Hepatocyte (in vitro differentiated cells): ENCODE results near the gene SHC4. TPM values are rescaled to one million over a fixed set of nuclear protein-coding genes. Genes with fewer than 3 reads are reported as not detected.
A peak's percentile ranks its signal among the peaks of the same experiment; 100 is the strongest.

Experiments
- DNase-seq: peaks from one replicate; pipeline ENCODE4 v3.0.0-alpha.2; 2016; ENCODE audit warnings: low spot score
- H2AFZ ChIP-seq: fragments of 200-600 bp; sonication (generic); 2 replicates; pipeline ENCODE4 v1.6.0; 2016; ENCODE audit warnings: antibody characterized with exemption, mild to moderate bottlenecking
- H3K27ac ChIP-seq: fragments of 200-600 bp; sonication (generic); 2 replicates; pipeline ENCODE4 v1.5.1; 2016; ENCODE audit warnings: mild to moderate bottlenecking
- H3K27me3 ChIP-seq: fragments of 200-600 bp; sonication (generic); 2 replicates; pipeline ENCODE4 v1.6.1; 2016
- H3K36me3 ChIP-seq: fragments of 200-600 bp; sonication (generic); replicated peaks from 2 replicates; pipeline ENCODE4 v1.5.1; 2016; ENCODE audit warnings: low read depth; ENCODE audit not compliant: insufficient read depth
- H3K4me1 ChIP-seq: fragments of 200-600 bp; sonication (generic); 2 replicates; pipeline ENCODE4 v1.5.1; 2016; ENCODE audit warnings: mild to moderate bottlenecking, moderate library complexity; ENCODE audit not compliant: insufficient read depth
- H3K4me2 ChIP-seq: fragments of 200-600 bp; sonication (generic); 2 replicates; pipeline ENCODE4 v1.6.0; 2016
- H3K4me3 ChIP-seq: fragments of 200-600 bp; sonication (generic); 2 replicates; pipeline ENCODE4 v1.5.1; 2016; ENCODE audit warnings: mild to moderate bottlenecking
- H3K79me2 ChIP-seq: fragments of 200-600 bp; sonication (generic); 2 replicates; pipeline ENCODE4 v1.6.0; 2017; ENCODE audit warnings: mild to moderate bottlenecking
- H3K9me2 ChIP-seq: fragments of 200-600 bp; sonication (generic); replicated peaks from 2 replicates; pipeline ENCODE4 v1.6.0; 2017; ENCODE audit warnings: mild to moderate bottlenecking; ENCODE audit not compliant: insufficient read depth
- H3K9me3 ChIP-seq: fragments of 200-600 bp; sonication (generic); 2 replicates; pipeline ENCODE4 v1.5.1; 2016; ENCODE audit warnings: low read depth, mild to moderate bottlenecking
- H4K20me1 ChIP-seq: fragments of 200-600 bp; sonication (generic); 2 replicates; pipeline ENCODE4 v1.6.0; 2016; ENCODE audit warnings: mild to moderate bottlenecking; ENCODE audit not compliant: insufficient read depth, poor library complexity, severe bottlenecking
- CTCF ChIP-seq: fragments of 200-600 bp; sonication (generic); IDR thresholded peaks from 2 replicates; pipeline ENCODE4 v1.5.1; 2016; ENCODE audit warnings: antibody characterized with exemption, mild to moderate bottlenecking; ENCODE audit not compliant: poor library complexity
- EZH2 ChIP-seq: fragments of 200-600 bp; sonication (generic); IDR thresholded peaks from 2 replicates; pipeline ENCODE4 v1.6.1; 2016; ENCODE audit warnings: antibody characterized with exemption, mild to moderate bottlenecking, borderline replicate concordance
- EZH2phosphoT487 ChIP-seq: fragments of 200-600 bp; sonication (generic); IDR thresholded peaks from one replicate; pipeline ENCODE4 v1.6.1; 2018; ENCODE audit warnings: antibody characterized with exemption, mild to moderate bottlenecking, low read depth, moderate library complexity; ENCODE audit not compliant: unreplicated experiment, severe bottlenecking
- WGBS: methylation state at CpG from one replicate; pipeline ENCODE4 v1.1.6; 2016; ENCODE audit warnings: low lambda C conversion rate; ENCODE audit errors: missing lambda C conversion rate; 5-methylcytosine and 5-hydroxymethylcytosine counted together
- polyA plus RNA-seq: library from polyadenylated mRNA; unstranded; fragments of >200 nt; fragmentation: Nextera tagmentation; extraction: Ambion mirVana; gene quantifications from 2 replicates; pipeline ENCODE4 v1.2.1, GENCODE V29; 2016
- total RNA-seq: library from RNA; depleted of rRNA; stranded (reverse); fragments of >200 nt; gene quantifications from 2 replicates; pipeline ENCODE4 v1.2.3, GENCODE V29; 2014

SHC4 gene
- total and polyA plus RNA-seq, 2 experiments from 2014 or later: 0.75 to 1.00 TPM

- Histone ChIP-seq H2AFZ (no peak overlapping the region), H3K9me2 (no peaks in the 10 kb centered on the region), H4K20me1 (no peaks in the 10 kb centered on the region), H3K4me2 (no peak overlapping the region), H3K9me3 (no peaks in the 10 kb centered on the region), H3K27me3 (no peaks in the 10 kb centered on the region), H3K4me3 (no peak overlapping the region), H3K27ac (no peak overlapping the region), H3K79me2 (peaks cover 2% of the 10 kb centered on the region), H3K4me1 (no peaks in the 10 kb centered on the region), H3K36me3 (no peaks in the 10 kb centered on the region)
- no peak for TF ChIP-seq EZH2
- TF ChIP-seq CTCF: no peak
- no peak for TF ChIP-seq EZH2phosphoT487
- DNase-seq: no peak
- WGBS: 74% methylated on average over 2 of the region's 2 CpGs
These were observed 158.1 kb downstream of the SHC4 start for GRCh38 chr15:48805591-48805990.

- H3K4me3 ChIP-seq: no peak overlapping the region
- DNase-seq: no peak
- H2AFZ ChIP-seq: no peak overlapping the region
- no peaks in the 10 kb centered on the region for H3K27me3 ChIP-seq
- 83% methylated on average over 2 of the region's 2 CpGs for WGBS
- no peaks in the 10 kb centered on the region for H3K4me1 ChIP-seq
- TF ChIP-seq CTCF (no peak), EZH2phosphoT487 (no peak), EZH2 (no peak)
- H3K4me2 ChIP-seq: no peak overlapping the region
- peaks cover 2% of the 10 kb centered on the region for H3K79me2 ChIP-seq
- H3K36me3 ChIP-seq: no peaks in the 10 kb centered on the region
- no peaks in the 10 kb centered on the region for H4K20me1 ChIP-seq
- H3K9me2 ChIP-seq: no peaks in the 10 kb centered on the region
- no peaks in the 10 kb centered on the region for H3K9me3 ChIP-seq
- H3K27ac ChIP-seq: no peak overlapping the region
These were observed 159.8 kb downstream of the SHC4 start for GRCh38 chr15:48803877-48804276.

GRCh38 chr15:48802867-48803266 lies 160.9 kb downstream of the SHC4 start:
- Histone ChIP-seq H3K9me3 (no peaks in the 10 kb centered on the region), H2AFZ (no peak overlapping the region), H3K9me2 (no peaks in the 10 kb centered on the region), H3K4me3 (no peak overlapping the region), H3K4me2 (no peak overlapping the region), H3K27ac (no peak overlapping the region), H4K20me1 (no peaks in the 10 kb centered on the region), H3K79me2 (no peaks in the 10 kb centered on the region), H3K27me3 (no peaks in the 10 kb centered on the region), H3K36me3 (no peaks in the 10 kb centered on the region), H3K4me1 (no peaks in the 10 kb centered on the region)
- peak; percentile 21 for DNase-seq
- TF ChIP-seq EZH2: no peak
- TF ChIP-seq EZH2phosphoT487: no peak

GRCh38 chr15:48802257-48802656 lies 161.5 kb downstream of the SHC4 start:
- no peaks in the 10 kb centered on the region for H4K20me1 ChIP-seq
- H3K4me2 ChIP-seq: no peak overlapping the region
- no peaks in the 10 kb centered on the region for H3K9me3 ChIP-seq
- no peak overlapping the region for H3K27ac ChIP-seq
- no peaks in the 10 kb centered on the region for H3K36me3 ChIP-seq
- no peaks in the 10 kb centered on the region for H3K79me2 ChIP-seq
- DNase-seq: no peak
- no peaks in the 10 kb centered on the region for H3K27me3 ChIP-seq
- no peaks in the 10 kb centered on the region for H3K9me2 ChIP-seq
- TF ChIP-seq EZH2 (no peak), CTCF (no peak), EZH2phosphoT487 (no peak)
- no peaks in the 10 kb centered on the region for H3K4me1 ChIP-seq
- 96% methylated on average over 3 of the region's 3 CpGs for WGBS
- no peak overlapping the region for H3K4me3 ChIP-seq
- no peak overlapping the region for H2AFZ ChIP-seq
